GM23248 (cell line): ENCODE results near the gene BTAF1.

Experiments
- EZH2 ChIP-seq: fragments of 200-600 bp; sonication (generic); IDR thresholded peaks from 2 replicates; pipeline ENCODE4 v1.6.1; 2018; ENCODE audit warnings: antibody characterized with exemption, mild to moderate bottlenecking; ENCODE audit not compliant: insufficient read depth, poor library complexity, severe bottlenecking
- EZH2phosphoT487 ChIP-seq: fragments of 200-600 bp; sonication (generic); IDR thresholded peaks from 2 replicates; pipeline ENCODE4 v1.6.1; 2018; ENCODE audit warnings: antibody characterized with exemption, moderate library complexity, mild to moderate bottlenecking, low read depth; ENCODE audit not compliant: insufficient read depth

- TF ChIP-seq EZH2 (no peak), EZH2phosphoT487 (no peak)
Observed at GRCh38 chr10:91978585-91978984, 55.0 kb downstream of the BTAF1 start.
